SW 1271 (cell line): ENCODE measurements around the gene PIP5K1C.
A peak's percentile ranks its signal among the peaks of the same experiment; 100 is the strongest.

Source experiments
- DNase-seq, 2 experiments: peaks; one replicate each; lab custom pipeline; 2025; lab: John Stamatoyannopoulos, UW

Gene PIP5K1C, protein sequence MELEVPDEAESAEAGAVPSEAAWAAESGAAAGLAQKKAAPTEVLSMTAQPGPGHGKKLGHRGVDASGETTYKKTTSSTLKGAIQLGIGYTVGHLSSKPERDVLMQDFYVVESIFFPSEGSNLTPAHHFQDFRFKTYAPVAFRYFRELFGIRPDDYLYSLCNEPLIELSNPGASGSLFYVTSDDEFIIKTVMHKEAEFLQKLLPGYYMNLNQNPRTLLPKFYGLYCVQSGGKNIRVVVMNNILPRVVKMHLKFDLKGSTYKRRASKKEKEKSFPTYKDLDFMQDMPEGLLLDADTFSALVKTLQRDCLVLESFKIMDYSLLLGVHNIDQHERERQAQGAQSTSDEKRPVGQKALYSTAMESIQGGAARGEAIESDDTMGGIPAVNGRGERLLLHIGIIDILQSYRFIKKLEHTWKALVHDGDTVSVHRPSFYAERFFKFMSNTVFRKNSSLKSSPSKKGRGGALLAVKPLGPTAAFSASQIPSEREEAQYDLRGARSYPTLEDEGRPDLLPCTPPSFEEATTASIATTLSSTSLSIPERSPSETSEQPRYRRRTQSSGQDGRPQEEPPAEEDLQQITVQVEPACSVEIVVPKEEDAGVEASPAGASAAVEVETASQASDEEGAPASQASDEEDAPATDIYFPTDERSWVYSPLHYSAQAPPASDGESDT

DNA sequence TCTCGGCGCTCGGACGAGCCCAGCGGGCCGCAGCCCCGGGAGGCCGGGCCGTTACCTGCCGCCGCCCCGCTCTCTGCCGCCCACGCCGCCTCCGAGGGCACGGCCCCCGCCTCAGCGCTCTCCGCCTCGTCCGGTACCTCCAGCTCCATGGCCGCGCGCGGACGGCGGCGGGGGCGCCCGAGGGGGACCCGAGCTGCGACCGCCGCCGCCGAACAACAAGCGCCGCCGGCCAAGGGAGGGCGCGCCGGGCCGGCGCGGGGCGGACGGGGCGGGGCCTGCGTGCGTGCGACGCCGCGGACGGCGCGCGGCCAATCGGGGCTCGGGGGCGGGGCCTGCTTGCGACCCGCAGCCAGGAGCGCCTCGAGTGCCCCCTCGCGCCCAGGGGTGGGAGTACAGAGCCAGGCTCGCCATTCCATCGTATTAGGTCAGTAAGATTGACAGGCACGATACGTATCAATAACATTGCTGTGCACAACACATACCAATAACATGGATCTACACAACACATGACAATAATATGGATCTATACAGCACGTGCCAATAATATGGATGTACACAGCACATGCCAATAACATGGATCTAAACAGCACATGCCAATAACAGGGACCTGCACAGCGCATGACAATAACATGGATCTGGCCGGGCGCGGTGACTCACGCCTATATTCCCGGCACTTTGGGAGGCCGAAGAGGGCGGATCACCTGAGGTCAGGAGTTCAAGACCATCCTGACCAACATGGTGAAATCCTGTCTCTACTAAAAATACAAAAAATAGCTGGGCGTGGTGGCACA lies at the start of gene PIP5K1C:
Gene PIP5K1C, minus strand, starts transcription at position 227 of the 791 bp plus-strand sequence. Its CDS starts 78 bp downstream, at position 149.
- peak; percentile 52 to 77 for DNase-seq

DNA sequence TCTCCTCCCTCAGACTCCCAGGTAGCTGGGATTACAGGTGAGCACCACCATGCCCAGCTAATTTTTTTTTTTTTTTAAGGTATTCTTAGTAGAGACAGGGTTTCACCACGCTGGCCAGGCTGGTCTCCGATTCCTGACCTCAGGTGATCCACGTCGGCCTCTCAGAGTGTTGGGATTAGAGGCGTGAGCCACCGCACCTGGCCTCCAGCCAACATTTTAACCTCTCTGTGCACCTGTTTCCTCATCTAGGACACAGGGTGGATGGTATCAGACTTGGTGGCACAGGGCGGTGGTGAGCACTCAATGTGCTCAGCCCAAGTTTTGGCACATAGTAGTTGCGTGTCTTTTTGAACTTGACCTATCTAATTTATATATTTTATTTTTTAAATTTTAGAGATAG lies 48.7 kb upstream of the PIP5K1C start:
- no peak for DNase-seq

DNA sequence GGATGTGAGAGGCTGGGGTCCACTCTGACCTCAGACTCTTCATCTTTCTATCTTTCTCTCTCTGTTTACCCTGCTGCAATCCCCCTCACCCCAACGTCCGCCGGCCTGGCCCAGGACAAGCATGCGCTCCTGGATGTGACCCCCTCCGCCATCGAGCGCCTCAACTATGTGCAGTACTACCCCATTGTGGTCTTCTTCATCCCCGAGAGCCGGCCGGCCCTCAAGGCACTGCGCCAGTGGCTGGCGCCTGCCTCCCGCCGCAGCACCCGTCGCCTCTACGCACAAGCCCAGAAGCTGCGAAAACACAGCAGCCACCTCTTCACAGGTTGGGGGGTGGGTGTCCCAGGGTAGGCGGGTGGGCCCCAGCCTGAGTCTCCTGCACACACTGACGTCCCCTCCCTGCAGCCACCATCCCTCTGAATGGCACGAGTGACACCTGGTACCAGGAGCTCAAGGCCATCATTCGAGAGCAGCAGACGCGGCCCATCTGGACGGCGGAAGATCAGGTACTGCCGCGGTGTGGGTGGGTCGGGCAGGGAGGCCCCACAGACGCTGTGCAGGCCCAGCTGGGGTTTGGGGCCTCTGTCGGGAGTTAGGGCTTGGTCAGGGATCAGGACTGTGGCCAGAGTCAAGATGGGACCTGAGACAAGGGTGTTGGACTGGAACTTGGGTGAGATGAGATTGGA lies 46.2 kb upstream of the PIP5K1C start:
- DNase-seq: no peak

DNA sequence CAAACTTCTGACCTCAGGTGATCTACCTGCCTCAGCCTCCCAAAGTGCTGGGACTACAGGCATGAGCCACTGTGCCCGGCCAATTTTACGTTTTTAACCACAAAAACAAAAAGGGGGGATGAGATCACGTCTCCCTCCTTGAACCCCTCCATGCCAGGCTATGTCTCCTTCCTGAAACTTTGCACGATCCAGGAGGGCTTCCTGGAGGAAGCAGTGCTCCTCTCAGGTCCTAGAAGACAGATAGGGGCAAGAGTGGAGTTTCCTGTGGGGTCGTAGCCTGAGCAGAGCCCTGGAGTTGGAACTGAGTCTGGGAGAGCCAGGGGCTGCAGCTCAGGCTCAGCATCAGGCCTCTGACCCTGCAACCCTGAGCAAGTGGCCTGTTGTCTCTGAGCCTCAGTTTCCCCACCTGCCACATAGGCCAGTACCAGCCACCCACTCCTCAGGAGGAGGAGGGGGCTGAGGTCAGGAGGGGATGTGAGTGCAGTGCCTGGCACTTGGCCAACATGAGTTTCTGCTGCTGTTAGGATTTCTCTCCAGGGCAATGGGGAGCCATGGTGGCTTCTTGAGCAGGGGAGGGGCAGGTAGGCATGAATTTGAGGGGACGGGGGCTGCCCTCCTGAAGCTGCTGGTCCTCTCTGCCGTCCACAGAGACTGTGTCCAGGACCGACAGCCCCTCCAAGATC lies 45.2 kb upstream of the PIP5K1C start:
- no peak for DNase-seq

DNA sequence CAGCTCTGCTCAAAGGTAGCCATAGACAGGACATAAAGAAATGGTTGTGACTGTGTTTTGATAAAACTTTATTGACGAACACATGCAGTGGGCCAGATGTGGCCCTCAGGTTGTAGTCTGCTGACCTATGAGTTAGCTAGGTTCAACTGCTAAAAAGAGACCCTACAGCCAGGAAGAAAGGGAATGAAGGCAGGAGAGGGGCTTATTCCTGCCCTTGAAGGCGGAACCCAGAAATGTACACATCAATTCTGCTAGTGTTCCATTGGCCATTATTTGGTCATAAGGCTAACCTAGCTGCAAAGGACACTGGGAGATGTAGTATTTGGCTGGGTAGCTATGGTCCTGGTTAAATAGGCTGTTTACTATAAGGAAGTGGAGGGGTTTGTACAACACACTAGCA lies 43.2 kb upstream of the PIP5K1C start:
- DNase-seq: peak in 1 of 2 experiments; percentile 24

DNA sequence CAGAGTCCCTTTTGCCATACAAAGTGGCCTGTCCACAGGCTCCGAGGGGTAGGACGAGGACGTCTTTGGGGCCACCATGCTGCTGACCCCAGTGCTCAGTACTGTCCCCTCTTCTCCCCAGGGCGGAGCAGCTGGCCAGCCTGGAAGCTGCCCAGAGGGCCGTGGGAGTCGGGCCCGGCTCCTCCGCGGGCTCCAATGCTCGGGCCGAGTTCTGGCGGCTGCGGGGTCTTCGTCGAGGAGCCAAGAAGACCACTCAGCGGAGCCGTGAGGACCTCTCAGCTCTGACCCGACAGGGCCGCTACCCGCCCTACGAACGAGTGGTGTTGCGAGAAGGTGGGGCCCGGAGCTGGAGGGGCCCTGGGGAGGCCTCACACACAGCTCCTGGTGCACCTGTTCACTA lies 40.2 kb upstream of the PIP5K1C start:
- DNase-seq: no peak

DNA sequence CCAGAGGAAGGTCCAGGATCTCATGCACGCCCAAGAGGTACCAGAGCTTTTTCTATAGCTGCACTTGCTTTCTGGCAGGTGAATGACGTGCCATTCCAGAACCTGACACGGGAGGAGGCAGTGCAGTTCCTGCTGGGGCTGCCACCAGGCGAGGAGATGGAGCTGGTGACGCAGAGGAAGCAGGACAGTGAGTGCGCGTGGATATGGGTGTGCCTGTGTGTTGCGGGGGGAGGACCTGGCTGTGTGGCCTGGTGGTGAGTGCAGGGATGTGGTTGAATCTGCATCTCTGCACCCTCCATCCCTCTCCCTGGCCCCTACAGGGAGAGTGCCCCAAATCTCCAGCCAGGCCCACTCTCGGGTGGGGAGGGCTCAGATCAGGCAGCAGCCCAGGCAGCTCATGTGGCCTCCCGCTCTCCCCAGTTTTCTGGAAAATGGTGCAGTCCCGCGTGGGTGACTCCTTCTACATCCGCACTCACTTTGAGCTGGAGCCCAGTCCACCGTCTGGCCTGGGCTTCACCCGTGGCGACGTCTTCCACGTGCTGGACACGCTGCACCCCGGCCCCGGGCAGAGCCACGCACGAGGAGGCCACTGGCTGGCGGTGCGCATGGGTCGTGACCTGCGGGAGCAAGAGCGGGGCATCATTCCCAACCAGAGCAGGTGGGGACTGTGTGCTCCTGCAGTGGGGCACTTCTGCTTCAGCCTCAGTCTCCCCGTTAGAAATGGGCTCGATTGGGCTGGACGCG lies 38.4 kb upstream of the PIP5K1C start:
- no peak for DNase-seq

DNA sequence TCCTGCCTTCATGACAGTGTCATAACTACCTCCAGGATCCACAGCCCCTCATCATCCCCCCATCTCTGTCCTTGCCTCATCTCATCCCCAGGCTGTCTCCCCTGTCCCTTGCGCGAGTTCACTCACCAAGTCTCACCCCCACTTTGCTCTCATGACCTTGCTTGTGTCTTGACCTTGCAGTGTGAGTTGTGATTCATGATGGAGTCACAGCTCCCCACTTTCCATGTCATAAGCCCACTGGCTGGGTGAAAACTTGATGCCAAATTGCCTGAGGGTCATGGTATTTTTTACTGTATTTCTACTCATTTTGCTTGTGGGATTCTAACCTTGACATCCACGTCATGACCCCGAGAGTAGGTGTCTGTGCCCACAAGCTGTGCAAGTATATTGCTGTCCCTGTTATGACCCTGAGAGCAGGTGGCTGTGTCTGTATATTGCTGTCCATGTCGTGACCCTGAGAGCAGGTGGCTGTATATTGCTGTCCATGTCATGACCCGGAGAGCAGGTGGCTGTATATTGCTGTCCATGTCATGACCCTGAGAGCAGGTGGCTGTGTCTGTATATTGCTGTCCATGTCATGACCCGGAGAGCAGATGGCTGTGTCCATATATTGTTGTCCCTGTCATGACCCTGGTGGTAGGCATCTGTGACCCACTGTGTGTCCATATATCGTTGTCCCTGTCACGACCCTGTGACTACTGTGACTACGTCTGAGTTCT lies 37.4 kb upstream of the PIP5K1C start:
- DNase-seq: no peak

DNA sequence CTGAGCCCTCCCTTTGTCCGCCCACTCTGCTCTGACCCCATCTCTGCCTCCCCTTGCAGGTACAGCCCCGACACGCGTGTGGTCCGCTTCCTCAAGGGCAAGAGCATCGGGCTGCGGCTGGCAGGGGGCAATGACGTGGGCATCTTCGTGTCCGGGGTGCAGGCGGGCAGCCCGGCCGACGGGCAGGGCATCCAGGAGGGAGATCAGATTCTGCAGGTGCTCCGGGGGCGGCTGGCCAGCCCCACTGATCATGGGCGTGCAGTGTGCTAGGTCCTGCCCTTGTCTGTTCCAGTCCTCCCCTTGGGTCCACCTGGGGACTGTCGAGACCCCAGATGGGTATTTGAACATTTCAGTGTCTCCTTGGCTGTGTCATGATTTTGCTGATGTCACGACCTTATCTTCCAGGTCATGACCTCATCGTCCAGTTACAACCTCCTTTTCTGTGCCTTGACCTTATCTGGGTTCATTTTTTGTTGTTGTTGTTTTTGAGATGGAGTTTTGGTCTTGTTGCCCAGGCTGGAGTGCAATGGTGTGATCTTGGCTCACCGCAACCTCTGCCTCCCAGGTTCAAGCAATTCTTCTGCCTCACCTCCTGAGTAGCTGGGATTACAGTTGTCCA lies 35.9 kb upstream of the PIP5K1C start:
- DNase-seq: no peak

DNA sequence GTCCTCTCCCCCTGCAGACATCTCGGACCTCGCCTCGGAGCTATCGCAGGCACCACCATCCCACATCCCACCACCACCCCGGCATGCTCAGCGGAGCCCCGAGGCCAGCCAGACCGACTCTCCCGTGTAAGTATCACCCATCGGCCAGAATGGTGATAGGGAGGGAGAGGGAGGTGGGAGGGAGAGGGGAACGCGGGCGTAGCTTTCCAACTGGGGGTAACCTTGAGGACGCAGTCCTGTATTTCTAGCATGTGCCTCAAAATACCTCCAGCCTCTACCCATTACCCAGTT lies 34.0 kb upstream of the PIP5K1C start:
- no peak for DNase-seq

DNA sequence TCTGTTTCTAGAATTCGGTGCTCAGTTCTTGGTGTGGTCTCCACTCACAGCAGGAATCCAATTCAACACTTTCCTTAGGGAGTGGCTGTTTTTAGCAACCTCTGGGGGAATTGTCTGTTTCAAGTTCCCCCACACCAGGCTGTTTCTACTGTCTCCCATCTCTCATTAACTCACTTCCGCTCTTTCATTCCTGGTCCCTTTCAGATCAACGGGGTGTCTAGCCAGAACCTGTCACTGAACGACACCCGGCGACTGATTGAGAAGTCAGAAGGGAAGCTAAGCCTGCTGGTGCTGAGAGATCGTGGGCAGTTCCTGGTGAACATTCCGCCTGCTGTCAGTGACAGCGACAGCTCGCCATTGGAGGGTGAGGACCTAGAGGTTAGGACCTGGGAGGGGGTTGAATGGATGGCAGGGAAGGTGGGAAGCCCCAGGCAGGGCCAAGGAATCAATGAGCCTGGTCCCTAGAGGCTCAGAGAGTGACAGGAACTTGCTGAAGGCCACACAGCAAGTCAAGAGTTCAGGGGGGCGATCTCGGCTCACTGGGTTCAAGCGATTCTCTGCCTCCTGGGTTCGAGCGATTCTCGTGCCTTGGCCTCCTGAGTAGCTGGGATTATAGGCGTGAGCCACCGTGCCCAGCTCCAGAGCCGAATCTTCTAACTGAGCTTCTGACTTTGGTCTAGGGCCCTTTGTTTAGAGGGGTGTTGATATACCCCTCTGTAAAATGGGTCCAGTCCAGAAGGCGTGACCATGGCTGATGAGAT lies 33.5 kb upstream of the PIP5K1C start:
- no peak for DNase-seq

DNA sequence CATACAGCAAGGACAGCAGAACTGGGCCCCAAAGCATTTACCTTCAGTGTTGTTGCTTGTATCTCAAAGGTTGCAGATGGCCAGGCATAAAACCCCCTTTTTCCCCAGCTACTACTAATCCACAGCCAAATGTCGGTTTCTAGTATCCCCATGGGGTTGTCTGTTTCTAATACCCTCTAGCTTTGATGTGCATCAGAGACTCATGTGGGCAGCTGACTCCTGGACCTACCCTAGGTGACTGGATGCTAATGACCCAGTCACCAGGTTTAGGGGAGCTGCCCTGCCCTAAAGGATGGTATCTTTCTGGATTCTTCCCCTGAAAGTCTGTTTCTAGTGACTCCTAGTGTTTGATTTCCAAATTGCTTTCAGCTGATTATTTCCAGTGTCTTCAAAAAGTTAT lies 31.8 kb upstream of the PIP5K1C start:
- DNase-seq: no peak

DNA sequence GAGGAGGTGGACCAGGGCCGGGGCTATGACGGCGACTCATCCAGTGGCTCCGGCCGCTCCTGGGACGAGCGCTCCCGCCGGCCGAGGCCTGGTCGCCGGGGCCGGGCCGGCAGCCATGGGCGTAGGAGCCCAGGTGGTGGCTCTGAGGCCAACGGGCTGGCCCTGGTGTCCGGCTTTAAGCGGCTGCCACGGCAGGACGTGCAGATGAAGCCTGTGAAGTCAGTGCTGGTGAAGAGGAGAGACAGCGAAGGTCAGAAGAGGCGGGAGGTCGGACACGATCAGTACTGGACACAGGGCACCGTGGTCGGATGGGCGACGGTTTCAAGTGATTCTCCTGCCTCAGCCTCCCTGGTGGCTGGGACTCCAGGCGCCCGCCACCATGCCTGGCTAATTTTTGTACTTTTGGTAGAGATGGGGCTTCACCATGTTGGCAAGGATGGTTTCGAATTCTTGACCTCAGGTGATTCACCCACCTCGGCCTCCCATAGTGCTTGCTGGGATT lies 30.2 kb upstream of the PIP5K1C start:
- no peak for DNase-seq

DNA sequence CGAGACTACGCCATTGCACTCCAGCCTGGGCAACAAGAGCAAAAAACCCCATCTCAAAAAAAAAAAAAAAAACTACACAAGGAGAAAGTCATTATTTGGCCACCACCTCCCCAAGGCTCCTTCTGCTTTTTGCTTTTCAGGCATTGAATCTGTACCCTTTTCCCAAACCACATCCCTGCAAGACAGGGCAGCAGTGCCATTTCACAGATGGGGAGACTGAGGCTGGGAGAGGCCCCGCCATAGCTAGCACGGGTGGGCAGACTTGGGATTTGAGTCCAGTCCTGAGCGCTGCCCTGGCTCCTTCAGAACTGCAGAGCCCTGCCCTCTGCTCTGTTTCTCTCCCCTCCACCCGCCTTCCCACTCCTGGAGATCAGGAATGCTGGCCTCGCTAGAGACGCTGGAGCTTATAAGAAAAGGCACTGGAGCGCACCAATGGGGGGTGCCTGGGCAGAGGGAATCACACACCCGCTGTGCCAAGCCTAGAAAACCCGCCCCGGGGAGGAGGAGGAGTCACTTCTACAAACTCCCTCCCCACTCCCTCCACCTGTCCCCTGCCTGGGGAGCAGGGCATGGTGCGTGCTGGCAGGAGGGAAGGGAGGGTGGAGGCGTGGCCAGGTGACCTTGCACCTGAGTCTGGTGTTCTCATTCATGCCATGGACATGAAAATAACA lies 25.5 kb upstream of the PIP5K1C start:
- no peak for DNase-seq

DNA sequence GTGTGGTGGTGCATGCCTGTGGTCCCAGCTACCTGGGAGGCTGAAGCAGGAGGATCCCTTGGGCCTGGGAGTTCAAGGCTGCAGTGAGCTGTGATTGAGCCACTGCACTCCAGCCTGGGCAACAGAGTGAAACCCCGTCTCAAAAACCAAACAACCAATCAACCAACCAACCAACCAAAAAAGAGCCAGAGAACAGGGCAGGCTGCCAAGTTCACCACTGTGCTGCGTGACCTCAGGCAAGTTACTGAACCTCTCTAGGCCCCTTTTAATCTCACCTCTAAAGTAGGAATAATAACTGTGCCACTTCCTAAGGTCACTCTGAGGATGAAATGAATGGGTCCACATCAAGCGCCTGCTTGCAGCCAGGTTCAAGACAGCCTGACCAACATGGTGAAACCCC lies 24.9 kb upstream of the PIP5K1C start:
- no peak for DNase-seq

DNA sequence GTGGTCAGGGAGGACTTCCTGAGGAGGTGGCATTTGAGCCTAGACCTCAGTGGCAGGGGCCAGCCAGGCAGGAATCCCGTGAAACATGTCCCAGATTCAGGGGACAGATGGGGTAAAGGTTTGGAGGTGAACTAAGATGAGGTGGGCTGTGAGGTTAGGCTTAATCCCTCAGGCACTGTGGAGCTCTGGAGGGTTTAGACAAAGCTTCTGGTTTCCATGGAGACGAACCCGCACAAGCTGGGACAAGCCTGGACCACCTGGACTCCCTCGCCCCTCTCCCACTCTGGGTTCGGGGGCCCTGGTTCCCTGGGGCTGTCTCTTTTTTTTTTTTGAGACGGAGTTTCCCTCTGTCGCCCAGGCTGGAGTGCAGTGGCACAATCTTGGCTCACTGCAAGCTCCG lies 23.6 kb upstream of the PIP5K1C start:
- no peak for DNase-seq

DNA sequence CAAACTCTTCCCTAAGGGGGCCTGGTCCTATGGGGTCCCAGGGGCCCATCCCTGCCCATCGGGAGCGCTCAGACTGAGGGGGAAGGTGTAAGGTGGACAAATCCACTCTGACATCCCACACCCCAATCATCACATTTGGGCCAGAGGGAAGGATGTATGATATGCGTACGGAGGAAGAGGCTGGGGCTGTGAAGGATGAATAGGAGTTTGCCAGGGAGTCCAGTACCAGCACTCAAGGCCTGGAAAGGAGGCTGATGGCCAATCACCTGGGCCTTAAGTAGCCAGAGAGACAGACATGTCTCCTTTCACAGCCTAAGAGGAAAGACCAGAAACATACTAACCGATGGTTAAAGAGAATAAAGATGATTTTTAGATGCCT lies 22.8 kb upstream of the PIP5K1C start:
- no peak for DNase-seq

DNA sequence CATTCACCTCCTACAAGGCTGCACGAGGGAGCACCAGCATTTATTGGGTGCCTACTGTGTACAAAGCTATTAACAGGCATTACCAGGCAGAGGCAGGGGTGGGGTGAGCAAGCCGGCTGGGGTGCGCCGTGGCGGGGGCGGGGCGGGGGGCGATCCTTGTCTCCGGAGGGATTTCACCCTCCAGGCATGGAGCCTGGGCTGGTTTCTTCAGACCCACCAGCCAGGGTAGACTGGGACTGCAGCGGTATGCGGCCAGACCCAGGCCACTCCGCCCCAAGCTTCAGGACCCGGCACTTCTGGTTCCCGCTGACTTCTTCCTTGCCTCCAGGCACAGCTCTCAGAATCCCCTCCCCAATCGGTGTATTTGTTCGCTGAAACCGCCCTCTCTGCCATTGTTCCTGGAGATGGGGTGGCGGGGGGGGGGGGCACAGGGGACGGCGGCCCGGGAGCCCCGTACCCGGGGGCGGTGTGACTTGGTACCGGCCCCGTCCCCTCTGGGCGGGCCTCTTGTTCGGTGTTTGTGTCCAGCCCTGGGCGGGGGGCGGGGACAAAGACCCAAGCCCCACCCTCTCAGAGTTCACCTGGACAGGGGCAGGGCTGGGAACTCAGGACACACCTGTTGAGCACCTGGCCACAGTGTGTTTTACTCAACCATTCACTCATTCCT lies 22.3 kb upstream of the PIP5K1C start:
- no peak for DNase-seq
